Activated CD8-positive, alpha-beta memory T cell treated with anti-CD3 and anti-CD28 coated beads for 48 hours (primary cell): Measurements from ENCODE around the gene ZBTB8A.
A peak's percentile ranks its signal among the peaks of the same experiment; 100 is the strongest.
"Not testable (repeated sequence)": the region's sequence is repeated elsewhere in the genome, so short reads cannot be mapped to it uniquely, and the experiment has no call there.

ENCODE experiments used
- DNase-seq, 3 experiments: peaks; one replicate each; pipeline ENCODE4 v3.0.0-alpha.2; 2020; ENCODE audit warnings: low read depth in 2 of 3, low spot score in 2 of 3

ZBTB8A gene

DNA sequence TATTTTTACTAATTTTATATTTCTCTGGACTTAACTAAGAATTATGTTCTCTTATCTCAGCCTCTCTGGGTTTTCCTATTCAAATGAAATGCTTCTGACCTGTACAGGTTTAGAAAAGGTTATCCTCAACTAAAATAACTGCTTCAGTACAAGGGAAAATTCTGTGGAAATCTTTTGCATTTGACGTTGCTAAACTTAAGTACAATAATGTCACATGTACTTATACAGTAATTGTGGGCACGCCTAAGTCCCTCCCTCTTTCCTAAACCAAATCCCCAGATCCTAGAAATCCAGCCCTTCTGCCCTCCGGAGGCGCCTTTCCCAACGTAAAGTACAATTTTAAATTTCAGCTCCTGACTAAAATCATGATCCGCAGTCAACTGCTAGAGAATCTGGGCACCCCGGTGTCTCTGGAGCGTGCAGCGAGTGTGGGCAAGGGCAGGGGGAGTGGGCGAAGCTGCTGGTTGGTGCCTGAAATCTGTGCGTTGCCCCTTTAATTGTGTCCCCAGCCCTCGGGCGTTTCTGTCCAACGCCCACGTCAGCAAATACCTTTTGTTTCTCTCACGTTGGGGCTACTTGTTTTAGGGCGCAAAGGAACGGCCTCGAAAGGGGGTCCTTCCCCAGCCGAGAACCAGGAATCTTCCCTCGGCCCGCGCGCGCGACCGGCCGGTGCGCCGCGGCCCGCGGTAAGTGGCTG, at the start of gene ZBTB8A:
ZBTB8A (plus strand) TSS at position 541 of the 697 bp plus-strand sequence. CDS start 53,505 bp downstream, outside the sequence.
- no peak for DNase-seq

DNA sequence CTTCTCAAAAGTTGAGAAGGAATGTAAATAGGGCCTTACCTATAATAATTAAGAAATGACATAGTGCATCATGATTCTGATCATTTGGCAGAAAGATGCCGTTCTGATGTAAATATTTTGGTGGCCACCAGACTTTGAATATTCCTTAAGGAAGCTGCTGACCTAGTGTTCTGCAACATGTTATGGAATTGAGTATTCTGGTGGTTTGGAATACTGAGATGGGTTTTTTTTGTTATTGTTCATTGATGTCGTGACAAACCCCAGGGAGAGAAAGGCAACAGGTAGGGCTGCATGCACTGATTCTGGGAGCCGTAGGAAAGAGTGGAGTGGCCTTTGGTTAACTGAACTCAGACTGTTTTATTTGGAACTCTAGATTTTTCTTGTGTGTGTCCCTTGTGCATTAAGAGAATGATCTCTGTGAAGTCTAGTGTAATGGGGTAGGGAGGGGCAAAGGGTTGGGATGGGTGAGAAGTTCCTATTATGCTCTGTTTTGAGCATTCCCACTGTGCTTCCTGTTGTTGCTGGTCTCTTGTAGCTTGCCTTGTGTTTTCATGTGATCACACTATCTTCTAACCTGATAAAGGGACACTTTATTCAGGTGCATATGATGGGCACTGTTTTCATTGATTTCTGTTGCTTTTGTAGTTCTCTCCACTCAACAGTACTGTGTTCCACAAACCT, 49.3 kb upstream of the ZBTB8A start:
- no peak for DNase-seq

- no peak for DNase-seq
These were observed 47.8 kb upstream of the ZBTB8A start for GRCh38 chr1:32491386-32491785.

GRCh38 chr1:32494196-32494595, 45.0 kb upstream of the ZBTB8A start:
- no peak for DNase-seq

GRCh38 chr1:32494711-32495337, 44.4 kb upstream of the ZBTB8A start:
- no peak for DNase-seq

DNA sequence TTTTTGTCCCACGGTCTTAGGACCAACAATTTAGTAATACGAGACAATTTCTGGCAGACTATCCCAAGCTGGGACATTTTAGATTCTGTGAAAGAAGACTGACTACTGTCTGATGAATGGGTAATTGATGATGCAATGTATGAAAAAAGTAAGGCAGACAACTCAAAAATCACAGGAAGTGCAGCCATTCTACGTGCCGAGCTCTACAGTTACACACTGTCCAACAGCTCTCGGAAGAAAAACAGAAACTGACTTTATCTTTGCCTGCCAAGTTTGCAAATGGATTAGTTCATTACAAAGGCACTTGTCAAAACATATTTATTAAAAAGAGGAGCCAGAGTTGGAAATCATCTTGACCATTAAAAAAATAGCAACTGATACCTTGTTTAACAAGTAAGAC, 43.1 kb upstream of the ZBTB8A start:
- DNase-seq: no peak

- DNase-seq: no peak
These were observed 40.5 kb upstream of the ZBTB8A start for GRCh38 chr1:32498751-32499150.

GRCh38 chr1:32500387-32501209, 38.6 kb upstream of the ZBTB8A start:
- DNase-seq: peak in 2 of 3 experiments; percentile 3 to 6

GRCh38 chr1:32501865-32502264, 37.4 kb upstream of the ZBTB8A start:
- DNase-seq: no peak

- DNase-seq: no peak
These were observed 36.1 kb upstream of the ZBTB8A start for GRCh38 chr1:32503153-32503552.

DNA sequence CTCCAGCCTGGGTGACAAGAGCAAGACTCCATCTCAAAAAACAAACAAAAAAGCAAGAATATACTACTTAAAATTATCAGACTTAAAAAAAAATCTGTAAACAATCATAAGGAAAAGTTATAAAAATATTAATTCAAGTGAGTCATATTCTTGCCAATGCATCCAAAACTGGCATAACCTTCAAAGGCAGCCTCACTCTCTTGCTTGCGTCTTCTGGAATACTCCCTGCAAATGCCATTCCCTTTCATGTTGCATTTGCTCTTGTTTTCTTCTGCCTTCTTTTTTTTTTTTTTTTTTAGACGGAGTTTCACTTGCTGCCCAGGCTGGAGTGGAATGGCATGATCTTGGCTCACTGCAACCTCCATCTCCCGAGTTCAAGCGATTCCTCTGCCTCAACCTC, 32.2 kb upstream of the ZBTB8A start:
- no peak for DNase-seq

GRCh38 chr1:32508761-32509160, 30.5 kb upstream of the ZBTB8A start:
- DNase-seq: no peak

DNA sequence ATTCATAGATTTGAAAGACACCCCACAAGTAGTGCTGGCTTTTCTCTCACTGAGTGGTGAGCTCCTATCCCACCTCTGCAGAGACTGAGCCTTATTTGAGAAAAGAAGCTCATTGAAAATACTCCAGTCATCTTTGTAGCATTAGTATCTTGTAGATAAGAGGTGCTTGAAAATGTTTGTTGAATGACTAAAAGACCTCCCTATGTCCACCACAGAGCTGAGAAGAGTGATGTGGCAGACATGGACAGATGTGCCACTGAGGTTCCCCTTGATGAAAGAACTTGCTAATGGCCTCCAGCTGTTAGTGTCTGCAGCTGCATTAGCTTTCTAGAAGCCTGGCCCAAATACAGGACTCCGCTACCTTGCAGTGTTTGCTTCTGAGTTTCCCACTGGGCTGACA, 29.3 kb upstream of the ZBTB8A start:
- no peak for DNase-seq

DNA sequence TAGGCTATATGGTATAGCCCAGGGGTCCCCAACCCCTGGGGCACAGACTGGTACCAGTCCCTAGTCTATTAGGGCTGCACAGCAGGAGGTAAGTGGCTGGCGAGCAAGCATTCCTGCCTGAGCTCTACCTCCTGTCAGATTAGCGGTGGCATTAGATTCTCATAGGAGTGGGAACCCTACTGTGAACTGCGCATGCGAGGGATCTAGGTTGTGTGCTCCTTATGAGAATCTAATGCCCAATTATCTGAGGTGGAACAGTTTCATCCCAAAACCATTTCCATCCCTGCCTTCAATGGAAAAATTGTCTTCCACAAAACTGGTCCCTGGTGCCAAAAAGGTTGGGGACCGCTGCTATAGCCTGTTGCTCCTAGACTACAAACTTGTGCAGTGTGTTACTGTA, 22.8 kb upstream of the ZBTB8A start:
- DNase-seq: no peak

- DNase-seq: no peak
These were observed 20.3 kb upstream of the ZBTB8A start for GRCh38 chr1:32518976-32519375.

DNA sequence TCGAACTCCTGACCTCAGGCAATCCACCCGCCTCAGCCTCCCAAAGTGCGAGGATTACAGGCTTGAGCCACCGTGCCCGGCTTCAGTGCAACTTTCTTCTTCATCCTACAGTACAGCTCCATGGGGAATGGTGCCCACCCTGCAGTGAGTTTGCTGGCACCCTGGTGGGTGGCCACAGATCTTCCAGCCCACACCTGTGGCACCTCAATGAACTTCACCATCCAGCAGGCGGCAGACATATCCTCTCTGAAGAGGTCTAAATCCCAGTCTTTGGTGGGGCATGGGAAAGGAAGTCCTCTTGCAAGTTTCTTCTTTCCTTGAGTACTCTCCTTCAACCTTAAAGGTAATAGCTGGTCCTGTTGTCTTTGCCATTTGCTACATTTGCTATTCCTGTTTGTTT, 18.1 kb upstream of the ZBTB8A start:
- DNase-seq: no peak

- no peak for DNase-seq
These were observed 14.2 kb upstream of the ZBTB8A start for GRCh38 chr1:32525053-32525452.

GRCh38 chr1:32525661-32526444, 13.4 kb upstream of the ZBTB8A start:
- DNase-seq: no peak

DNA sequence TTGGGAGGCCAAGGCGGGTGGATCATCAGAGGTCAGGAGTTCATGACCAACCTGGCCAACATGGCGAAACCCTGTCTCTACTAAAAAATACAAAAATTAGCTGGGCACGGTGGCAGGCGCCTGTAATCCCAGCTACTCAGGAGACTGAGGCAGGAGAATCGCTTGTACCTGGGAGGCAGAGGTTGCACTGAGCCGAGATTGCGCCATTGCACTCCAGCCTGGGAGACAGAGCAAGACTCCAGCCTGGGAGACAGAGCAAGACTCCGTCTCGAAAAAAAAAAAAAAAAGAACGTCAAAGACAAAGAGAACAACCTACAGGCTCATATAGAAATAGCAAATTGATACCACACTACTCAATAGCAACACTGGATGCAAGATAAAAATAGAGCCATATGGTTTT, 10.7 kb upstream of the ZBTB8A start:
- not testable (repeated sequence) for DNase-seq

DNA sequence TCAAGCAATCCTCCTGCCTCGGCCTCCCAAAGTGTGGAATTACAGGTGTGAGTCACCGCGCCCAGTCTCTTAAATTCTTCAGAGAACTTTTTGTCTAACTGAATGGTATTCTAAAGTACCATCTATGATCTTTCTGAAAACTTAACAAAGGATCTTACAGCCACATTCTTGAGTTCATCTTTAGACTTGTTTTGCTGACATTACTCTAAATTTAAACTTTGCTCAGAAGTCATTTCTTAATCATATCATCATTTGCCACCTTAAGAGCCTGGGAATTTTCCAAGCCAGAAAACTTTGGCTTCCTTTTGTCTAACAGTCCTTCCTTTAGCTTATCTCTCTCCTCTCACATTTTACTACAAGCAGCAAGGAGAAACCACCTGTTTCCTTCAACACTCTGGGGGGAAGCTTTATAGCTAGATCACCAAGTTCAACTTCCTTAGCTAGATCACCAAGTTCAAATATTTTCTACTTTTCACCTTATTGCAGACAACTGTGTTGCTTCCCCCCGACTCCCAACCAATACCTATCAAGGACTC, 5.4 kb upstream of the ZBTB8A start:
- no peak for DNase-seq
